ENCODE data around the gene HSD3B2.
"Not testable (repeated sequence)": the region's sequence is repeated elsewhere in the genome, so short reads cannot be mapped to it uniquely, and the experiment has no call there.

The HSD3B2 gene

DNA sequence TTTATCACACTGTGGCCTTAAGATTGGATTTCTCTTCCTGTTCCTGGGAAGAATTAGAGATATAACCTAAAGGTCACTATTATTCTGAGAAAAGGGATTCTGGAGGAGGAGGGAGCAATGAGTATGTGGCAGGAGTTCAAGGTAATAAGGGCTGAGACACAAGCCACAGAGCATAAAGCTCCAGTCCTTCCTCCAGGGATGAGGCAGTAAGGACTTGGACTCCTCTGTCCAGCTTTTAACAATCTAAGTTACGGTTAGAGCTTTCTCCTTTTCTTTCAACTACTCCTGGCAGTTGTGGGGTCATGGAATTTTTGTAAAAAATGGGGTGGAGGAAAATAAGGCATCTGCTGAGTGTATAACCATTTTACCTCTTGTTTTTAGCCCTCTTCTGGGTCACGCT is at the start of gene HSD3B2:
TSS of gene HSD3B2 (plus strand) at position 201 of the 400 bp plus-strand sequence. CDS start 270 bp downstream, outside the sequence.
- no peak for DNase-seq

DNA sequence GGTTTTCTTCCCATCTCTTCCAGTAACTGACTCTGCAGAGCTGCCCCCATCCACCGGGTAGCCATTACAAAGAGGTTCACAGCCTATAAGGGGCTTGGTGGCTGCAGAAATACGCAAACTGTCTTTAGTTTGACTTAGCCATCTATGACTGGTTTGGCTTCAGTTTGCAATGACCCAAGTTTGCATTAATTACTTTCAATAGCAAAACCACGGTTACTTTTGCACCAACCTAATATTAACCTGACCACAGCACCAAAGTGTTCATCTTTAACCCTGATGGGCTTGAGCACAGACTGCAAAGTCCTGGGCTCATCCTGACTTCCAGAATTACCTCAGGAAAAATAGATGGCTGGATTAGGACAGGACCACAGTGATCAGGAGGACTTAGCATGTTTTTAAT is 48.5 kb upstream of the HSD3B2 start:
- no peak for DNase-seq

DNA sequence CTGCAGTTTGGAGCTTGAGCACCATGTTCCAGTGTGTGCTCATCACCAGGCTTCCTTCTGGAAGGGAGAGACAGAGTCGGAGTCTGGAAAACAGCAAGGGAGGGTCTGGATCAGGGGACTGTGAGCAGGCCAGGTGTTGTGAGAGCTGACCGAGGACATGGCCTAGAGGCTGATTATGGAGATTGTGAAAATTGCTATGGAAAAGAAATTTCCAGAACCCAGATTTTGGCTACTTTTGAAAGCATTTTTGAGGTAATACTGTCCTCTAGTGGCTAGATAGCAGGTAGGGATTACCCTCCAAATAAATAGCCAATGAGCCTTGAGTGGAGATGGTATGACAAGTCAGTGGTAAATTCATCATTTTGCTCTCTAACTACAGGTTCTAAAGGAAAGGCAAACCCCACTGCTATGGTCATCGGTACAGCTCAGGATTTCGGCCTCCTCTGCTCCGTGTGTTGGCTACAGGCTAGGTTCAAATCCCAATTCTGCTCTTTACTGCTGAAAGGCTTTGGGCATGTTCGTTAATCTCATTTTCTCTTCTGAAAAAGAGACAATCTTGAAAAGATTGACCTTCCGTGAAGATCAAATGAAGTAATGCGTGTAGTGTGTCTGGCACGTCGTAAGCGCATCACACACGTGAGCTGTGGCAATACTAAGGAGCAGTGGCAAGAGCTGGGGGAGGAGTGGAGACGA is 47.4 kb upstream of the HSD3B2 start:
- no peak for DNase-seq

DNA sequence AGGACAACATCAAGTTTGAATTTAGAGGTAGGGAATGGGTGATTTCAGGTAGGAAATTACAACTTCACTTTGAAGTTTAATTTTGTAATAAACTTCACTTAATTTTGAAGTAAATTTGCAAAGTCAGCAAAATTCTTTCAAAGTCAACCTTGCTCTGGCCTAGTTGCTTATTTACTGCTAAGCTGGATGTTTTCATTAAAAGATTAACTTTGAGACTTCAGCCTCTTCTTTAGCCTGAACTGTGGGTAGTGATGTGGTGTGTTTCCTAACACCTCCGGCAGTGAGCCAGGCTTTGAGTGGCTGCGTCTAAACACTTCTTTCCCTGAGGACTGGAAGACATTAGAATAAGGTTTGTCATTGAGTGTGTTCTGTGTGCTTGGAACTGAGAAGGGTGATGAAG is 46.4 kb upstream of the HSD3B2 start, which contains the start of gene HAO2:
TSS of gene HAO2 (plus strand) at position 232 of the 400 bp plus-strand sequence. CDS start 12,301 bp downstream, outside the sequence.
- no peak for DNase-seq

GRCh38 chr1:119370748-119371147 is 44.2 kb upstream of the HSD3B2 start:
- no peak for DNase-seq

DNA sequence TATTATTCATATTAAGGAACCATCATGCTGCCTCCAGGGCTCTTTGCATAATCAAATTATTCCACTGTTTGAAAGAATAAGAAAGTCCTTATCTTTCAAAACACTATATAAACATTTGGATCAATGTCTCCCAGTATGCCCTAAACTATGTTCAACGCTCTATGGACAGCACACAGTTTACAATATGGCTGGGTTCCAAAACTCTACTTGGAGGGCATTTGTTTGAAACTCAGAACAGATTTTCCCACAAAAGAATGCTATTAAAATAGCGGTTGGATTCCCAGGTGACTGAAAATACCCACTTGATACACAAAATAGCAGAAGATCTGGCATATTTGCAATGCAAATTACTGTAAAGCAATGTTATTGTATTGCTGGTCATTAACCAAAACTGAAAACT is 43.1 kb upstream of the HSD3B2 start:
- DNase-seq = no peak

- DNase-seq = no peak
Measured at GRCh38 chr1:119372503-119373086, 42.4 kb upstream of the HSD3B2 start.

- no peak for DNase-seq
Measured at GRCh38 chr1:119373465-119373864, 41.5 kb upstream of the HSD3B2 start.

DNA sequence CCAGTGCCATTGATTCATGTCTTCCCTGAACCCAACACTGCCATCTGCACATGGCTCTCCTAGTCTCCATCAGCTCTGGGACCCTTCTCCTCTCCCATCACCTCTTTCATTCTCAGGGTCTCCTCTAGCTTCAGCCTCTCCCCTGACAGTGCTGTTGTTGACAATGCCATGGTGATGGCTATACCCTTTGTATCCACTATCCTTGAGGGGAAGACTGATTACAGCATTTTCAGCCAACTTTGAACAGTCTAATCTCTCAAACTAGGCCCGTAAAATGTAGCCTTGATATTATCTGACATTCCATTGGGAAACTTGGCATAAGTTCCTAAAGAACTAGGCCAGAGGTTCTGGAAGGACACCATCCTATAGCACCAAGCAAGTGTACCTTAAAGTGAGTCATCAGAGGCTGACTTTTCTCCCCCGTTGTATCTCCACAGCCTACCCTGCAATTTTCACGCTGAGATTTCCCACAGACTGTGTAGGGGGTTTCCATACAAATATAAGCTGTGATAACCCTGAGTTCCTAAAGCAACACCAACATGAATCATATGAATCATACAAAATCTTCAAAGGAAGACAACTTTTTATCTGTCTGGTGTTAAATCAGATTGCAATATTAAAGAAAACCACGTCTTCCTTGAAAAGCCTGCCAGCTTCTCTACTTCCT is 40.6 kb upstream of the HSD3B2 start:
- no peak for DNase-seq

- no peak for DNase-seq
Measured at GRCh38 chr1:119375366-119375765, 39.6 kb upstream of the HSD3B2 start.

- no peak for DNase-seq
Measured at GRCh38 chr1:119376594-119376993, 38.4 kb upstream of the HSD3B2 start.

- not testable (repeated sequence) for DNase-seq
Measured at GRCh38 chr1:119377594-119377993, 37.4 kb upstream of the HSD3B2 start.

DNA sequence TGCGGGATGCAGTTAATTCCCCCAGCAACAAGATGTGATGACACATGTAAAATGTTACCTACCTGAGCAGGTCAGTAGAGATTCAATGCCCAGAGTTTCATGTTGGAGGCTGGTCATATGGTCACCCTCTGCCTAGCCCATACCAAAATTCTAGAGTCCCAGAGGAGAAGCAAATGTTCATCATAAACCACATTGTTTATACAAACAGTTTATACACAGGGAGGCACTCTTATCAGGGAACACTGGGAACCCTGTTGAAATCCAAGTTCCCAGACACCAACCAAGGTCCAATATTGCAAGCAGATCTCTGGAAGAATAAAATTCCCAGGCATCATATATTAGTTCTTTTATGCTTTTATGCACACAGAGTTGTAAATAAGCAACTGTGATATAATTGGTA is 35.8 kb upstream of the HSD3B2 start:
- DNase-seq = no peak

- DNase-seq = no peak
Measured at GRCh38 chr1:119380304-119380703, 34.6 kb upstream of the HSD3B2 start.

- no peak for DNase-seq
Measured at GRCh38 chr1:119380983-119381662, 33.8 kb upstream of the HSD3B2 start.

DNA sequence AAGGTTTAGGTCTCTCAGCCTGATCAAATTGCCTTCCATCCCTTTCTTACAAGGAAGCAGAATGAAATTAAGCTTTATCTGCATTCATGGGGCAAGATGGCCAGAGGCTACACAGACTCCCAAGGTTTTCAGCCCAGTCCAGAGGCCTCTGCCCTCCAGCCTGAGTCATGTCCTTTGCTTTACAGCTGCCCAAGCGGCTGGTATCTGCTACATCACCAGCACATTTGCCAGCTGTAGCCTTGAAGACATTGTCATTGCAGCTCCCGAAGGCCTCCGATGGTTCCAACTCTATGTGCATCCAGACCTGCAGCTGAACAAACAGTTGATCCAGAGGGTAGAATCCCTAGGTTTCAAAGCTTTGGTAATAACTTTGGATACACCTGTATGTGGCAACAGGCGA is 30.4 kb upstream of the HSD3B2 start:
- no peak for DNase-seq

DNA sequence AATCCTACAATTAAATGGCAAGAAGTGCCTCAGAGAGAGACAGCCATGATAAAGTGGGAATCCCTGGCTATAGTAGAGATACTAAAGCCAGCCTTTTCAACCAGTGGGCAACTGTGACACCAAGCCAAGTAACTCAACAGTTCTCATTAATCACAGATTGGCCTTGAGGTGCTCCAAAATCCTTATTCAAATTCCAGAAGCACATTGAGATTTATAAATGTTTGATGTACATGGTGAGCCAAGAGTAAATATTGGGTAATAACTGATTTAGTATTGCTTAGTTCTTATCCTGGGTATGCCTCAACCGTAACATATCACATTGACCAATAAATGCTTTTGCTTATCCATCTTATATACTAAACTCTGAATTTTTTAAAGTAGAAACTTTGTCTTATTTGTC is 29.3 kb upstream of the HSD3B2 start:
- DNase-seq = no peak

DNA sequence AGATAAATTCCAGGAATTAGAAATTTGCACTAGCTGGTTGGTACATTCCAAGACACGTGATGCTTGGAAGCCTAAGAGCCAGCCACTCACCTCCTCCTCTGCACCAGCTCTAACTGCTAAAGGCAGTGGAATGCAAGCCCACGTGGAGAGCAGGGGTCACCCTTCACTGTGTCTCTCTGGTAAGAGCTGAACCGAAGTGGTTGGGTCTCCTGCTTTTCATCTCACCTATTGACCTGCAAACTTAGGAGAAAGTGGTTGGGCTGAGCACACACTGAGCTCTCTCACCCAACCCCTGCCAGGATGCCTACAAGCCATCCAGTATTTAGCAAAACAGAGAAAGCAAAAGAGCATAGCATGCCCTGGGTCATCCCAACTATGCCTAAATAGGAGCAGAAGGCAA is 27.1 kb upstream of the HSD3B2 start:
- DNase-seq = no peak

- no peak for DNase-seq
Measured at GRCh38 chr1:119388450-119388849, 26.5 kb upstream of the HSD3B2 start.

- no peak for DNase-seq
Measured at GRCh38 chr1:119390526-119390925, 24.4 kb upstream of the HSD3B2 start.

GRCh38 chr1:119391749-119392148 is 23.2 kb upstream of the HSD3B2 start:
- DNase-seq = no peak

DNA sequence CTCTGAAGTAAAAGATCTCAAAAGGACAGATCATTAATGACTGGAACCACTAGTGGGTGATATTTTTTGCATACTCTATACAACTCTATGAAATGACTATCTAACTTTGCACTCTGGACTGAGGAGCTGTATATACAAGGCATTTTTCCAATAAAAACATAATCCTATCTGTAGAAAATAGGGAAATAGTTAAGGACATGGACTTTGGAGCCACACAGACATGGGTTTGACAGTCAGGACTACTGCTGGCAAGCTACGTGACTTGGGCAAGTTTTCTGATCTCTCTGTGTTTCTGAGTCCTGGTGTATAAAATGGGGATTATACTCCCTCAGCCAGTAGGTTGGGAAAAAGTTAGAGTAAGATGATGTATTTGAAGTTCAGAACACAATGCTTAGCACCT is 20.9 kb upstream of the HSD3B2 start:
- no peak for DNase-seq

DNA sequence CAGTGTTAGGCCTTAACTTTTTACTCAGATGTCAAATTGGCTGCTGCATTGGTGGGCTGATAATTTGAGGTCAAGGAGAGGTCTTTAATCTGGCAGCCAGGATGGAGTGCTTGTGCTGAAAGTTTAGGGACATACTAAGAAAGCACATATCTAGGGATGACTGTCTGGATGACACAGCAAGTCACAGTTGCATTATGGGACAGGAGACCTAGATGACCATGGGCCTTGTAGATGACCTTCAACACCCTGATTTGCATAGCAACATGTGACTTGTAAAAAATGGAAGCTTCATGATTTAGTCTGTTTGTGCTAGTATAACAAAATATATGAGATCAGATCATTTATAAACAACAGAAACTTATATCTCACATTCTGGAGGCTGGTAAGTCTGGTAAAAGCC is 18.0 kb upstream of the HSD3B2 start:
- no peak for DNase-seq

GRCh38 chr1:119397986-119398385 is 17.0 kb upstream of the HSD3B2 start:
- DNase-seq = no peak
